ENCODE measurements around the gene CYB561A3.

DNA sequence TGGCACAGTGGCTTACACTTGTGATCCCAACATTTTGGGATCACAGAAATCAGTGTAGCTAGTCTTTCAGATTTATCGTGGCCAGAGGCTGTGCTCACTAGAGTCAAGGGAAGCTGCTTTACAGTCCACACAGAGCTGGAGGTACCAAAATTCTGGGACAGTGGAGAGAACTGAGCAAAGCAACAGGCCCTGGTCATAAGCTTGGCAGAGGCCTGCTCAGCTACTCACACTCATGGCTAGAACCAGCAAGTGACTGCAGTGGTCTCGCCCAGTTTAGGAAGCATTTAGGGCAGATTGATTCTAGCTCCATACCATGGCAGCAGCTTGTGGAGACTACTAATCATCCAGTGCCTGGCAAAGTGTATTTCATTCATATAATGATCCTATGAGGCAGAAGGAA is 39.5 kb upstream of the CYB561A3 start:
- TF ChIP-seq, protein P1, sequence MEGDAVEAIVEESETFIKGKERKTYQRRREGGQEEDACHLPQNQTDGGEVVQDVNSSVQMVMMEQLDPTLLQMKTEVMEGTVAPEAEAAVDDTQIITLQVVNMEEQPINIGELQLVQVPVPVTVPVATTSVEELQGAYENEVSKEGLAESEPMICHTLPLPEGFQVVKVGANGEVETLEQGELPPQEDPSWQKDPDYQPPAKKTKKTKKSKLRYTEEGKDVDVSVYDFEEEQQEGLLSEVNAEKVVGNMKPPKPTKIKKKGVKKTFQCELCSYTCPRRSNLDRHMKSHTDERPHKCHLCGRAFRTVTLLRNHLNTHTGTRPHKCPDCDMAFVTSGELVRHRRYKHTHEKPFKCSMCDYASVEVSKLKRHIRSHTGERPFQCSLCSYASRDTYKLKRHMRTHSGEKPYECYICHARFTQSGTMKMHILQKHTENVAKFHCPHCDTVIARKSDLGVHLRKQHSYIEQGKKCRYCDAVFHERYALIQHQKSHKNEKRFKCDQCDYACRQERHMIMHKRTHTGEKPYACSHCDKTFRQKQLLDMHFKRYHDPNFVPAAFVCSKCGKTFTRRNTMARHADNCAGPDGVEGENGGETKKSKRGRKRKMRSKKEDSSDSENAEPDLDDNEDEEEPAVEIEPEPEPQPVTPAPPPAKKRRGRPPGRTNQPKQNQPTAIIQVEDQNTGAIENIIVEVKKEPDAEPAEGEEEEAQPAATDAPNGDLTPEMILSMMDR (IDR thresholded peaks at IDR 0.05), result no peak
- TF ChIP-seq POLR2AphosphoS5 (IDR thresholded peaks at IDR 0.05) (no peak), EP300 (IDR thresholded peaks at IDR 0.05) (no peak)

Data from stomach (tissue), 4 donors.